CD4-positive, alpha-beta T cell treated with Interferon gamma for 1 hour (primary cell): ENCODE data around the gene MPPED1.

Experiments
- DNase-seq: peaks from one replicate; pipeline ENCODE4 v3.0.0-alpha.2; 2020

MPPED1 gene

GRCh38 chr22:43550024-43550620 is 138.3 kb downstream of the MPPED1 start:
- DNase-seq: no peak

GRCh38 chr22:43550672-43551071 is 138.9 kb downstream of the MPPED1 start:
- no peak for DNase-seq

DNA sequence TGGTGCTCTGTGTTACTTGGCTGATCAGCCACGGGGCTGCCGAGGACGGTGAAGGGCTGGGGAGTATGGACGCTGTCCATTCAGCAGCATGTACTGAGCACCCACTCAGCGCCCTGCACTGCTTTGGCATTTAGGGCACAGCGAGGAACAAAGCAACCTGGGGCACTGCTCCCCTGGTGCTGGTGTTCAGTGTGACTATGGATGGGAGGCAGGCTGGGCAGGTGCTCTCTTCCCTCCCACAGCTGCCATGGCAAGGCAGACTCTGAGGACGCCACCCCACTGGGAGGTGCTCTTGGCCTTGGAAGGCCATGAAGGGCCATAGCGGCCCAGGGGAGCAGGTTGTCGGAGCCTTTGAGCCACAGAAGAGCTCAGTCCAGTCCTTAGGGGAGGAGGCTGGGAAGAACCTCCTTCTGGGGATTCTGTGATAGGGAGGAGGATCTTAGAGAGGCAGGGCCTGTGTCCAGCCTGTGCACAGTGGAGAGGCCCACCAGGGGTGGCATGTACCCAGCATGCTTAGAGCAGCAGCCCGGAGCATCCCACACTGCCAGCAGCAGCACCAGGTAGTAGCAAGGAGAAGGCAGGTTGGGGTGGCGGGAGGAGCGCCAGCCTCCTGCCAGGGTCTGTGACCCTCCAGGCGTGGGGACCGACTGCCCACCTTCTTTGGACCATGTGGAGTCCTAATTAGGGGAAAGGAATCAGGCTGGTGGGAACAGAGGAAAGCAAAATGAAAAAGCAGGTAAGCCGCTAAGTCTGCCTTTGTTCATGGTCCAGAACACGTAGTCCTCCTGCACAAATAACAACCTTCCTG is 141.8 kb downstream of the MPPED1 start:
- no peak for DNase-seq

DNA sequence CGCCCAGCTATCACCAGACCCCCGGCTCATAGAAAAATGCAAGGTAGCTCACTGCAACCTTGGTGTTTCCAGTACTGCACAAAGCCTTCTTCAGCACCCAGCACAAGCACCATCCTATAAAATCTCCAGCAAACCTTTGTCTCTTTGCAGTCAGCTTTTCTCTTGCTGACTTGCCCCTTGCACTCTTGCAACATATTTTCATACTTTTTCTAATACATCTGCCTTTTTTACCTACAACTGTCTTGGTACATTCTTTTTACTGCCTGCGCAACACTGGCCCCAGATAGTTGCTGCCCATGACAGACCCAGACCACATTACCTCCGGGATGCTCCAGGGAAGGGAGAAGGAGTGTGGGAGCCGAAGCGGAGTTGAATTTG is 142.4 kb downstream of the MPPED1 start:
- DNase-seq: no peak

DNA sequence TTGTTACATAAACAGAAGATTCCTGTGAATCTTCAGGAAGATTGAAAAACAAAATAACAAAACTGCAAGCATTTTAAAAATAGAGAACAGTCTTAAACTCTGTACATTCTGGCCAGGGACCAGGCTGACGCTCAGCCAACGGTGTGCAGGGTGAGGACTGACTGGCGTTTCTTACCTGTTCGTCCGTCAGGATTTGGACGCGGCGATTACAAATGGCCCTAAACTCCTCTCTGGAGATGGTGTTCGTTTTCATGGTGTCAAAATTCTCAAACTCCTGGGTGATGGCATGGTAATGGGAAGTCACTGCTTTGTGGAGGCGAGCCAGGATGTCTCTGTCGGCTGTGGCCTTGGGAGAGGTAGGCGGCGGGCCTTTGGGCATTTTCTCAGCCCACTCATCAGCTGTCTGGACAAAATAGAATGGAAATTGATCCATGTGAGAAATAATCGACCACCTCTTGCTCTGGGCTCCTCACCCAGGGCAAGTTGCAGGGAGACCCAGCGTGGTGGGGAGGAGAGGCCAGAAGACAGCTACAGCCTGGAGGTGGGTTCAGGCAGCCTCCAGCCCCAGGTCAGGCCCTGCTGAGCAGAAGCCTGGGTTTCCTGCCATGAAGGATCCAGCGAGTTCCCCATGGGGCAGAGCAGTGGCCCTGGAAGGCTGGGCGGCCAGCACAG is 143.0 kb downstream of the MPPED1 start:
- DNase-seq: no peak

- no peak for DNase-seq
Observed at GRCh38 chr22:43555561-43556515, 144.0 kb downstream of the MPPED1 start.
